ENCODE measurements around the gene C1QTNF8. TPM values are rescaled to one million over a fixed set of nuclear protein-coding genes. Genes with fewer than 3 reads are reported as not detected.
A peak's percentile ranks its signal among the peaks of the same experiment; 100 is the strongest.

The C1QTNF8 gene
- total RNA-seq, 6 donors from 2014 or later = 0.30 TPM; not detected in 5

- Histone ChIP-seq H3K9me3 (no peaks in the 10 kb centered on the region), H3K27ac (no peak overlapping the region), H3K36me3 (no peaks in the 10 kb centered on the region), H3K4me3 (no peak overlapping the region), H3K4me1 (no peaks in the 10 kb centered on the region), H3K27me3 (no peaks in the 10 kb centered on the region)
- 58% methylated on average over 14 of the region's 15 CpGs; no CpG with 5 or more reads in 1 of the 2 donors for WGBS, 2 donors
- no peak for TF ChIP-seq CTCF (IDR thresholded peaks at IDR 0.05)
- no peak for TF ChIP-seq POLR2AphosphoS5 (IDR thresholded peaks at IDR 0.05)
- no peak for TF ChIP-seq EP300 (IDR thresholded peaks at IDR 0.05)
- no peak for TF ChIP-seq POLR2A (IDR thresholded peaks at IDR 0.05)
- DNase-seq (peak in 1 of 2 donors; percentile 62), ATAC-seq (ENCODE audit: low FRiP score in 2 of 2) (no peak)
Measured at GRCh38 chr16:1132431-1132830, 36.4 kb upstream of the C1QTNF8 start.

GRCh38 chr16:1131378-1131994 lies 35.4 kb upstream of the C1QTNF8 start:
- H3K4me1 ChIP-seq = no peaks in the 10 kb centered on the region
- 86 to 93% methylated on average over 22 to 28 of the region's 35 CpGs for WGBS, 2 donors
- no peak overlapping the region for H3K4me3 ChIP-seq
- H3K36me3 ChIP-seq = no peaks in the 10 kb centered on the region
- TF ChIP-seq POLR2A (IDR thresholded peaks at IDR 0.05) (no peak), POLR2AphosphoS5 (IDR thresholded peaks at IDR 0.05) (no peak), EP300 (IDR thresholded peaks at IDR 0.05) (no peak)
- H3K27me3 ChIP-seq = no peaks in the 10 kb centered on the region
- ATAC-seq (ENCODE audit: low FRiP score in 2 of 2) (no peak), DNase-seq (peak in 1 of 2 donors; percentile 71)
- no peak overlapping the region for H3K27ac ChIP-seq
- H3K9me3 ChIP-seq = no peaks in the 10 kb centered on the region

GRCh38 chr16:1130382-1130781 lies 34.3 kb upstream of the C1QTNF8 start:
- no peak for TF ChIP-seq POLR2AphosphoS5 (IDR thresholded peaks at IDR 0.05)
- TF ChIP-seq CTCF (IDR thresholded peaks at IDR 0.05) = no peak
- TF ChIP-seq EP300 (IDR thresholded peaks at IDR 0.05) = no peak
- no peak for TF ChIP-seq POLR2A (IDR thresholded peaks at IDR 0.05)
- H3K36me3 ChIP-seq = no peaks in the 10 kb centered on the region
- H3K4me1 ChIP-seq = no peaks in the 10 kb centered on the region
- ATAC-seq (ENCODE audit: low FRiP score in 2 of 2) (no peak), DNase-seq (peak in 1 of 2 donors; percentile 50)
- H3K27ac ChIP-seq = no peak overlapping the region
- no peak overlapping the region for H3K4me3 ChIP-seq
- H3K9me3 ChIP-seq = no peaks in the 10 kb centered on the region
- 83 to 90% methylated on average over 3 to 4 of the region's 8 CpGs for WGBS, 2 donors
- no peaks in the 10 kb centered on the region for H3K27me3 ChIP-seq

- 80 to 89% methylated on average over 8 to 46 of the region's 48 CpGs for WGBS, 2 donors
- no peaks in the 10 kb centered on the region for H3K4me1 ChIP-seq
- H3K36me3 ChIP-seq = no peaks in the 10 kb centered on the region
- H3K27me3 ChIP-seq = no peaks in the 10 kb centered on the region
- no peak for ATAC-seq (ENCODE audit: low FRiP score in 2 of 2)
- no peaks in the 10 kb centered on the region for H3K9me3 ChIP-seq
- H3K4me3 ChIP-seq = no peak overlapping the region
- no peak for TF ChIP-seq CTCF (IDR thresholded peaks at IDR 0.05)
- TF ChIP-seq EP300 (IDR thresholded peaks at IDR 0.05) = no peak
- no peak overlapping the region for H3K27ac ChIP-seq
- peak in 1 of 2 donors; percentile 80 for DNase-seq
Measured at GRCh38 chr16:1129106-1129960, 33.3 kb upstream of the C1QTNF8 start.

- Histone ChIP-seq H3K27ac (no peak overlapping the region), H3K9me3 (no peaks in the 10 kb centered on the region), H3K4me1 (no peaks in the 10 kb centered on the region), H3K27me3 (no peaks in the 10 kb centered on the region), H3K4me3 (no peak overlapping the region), H3K36me3 (no peaks in the 10 kb centered on the region)
- ATAC-seq (ENCODE audit: low FRiP score in 2 of 2) (no peak), DNase-seq (peak in 1 of 2 donors; percentile 78)
- TF ChIP-seq EP300 (IDR thresholded peaks at IDR 0.05) = no peak
- WGBS, 2 donors = 83 to 84% methylated on average over 22 to 31 of the region's 31 CpGs
Measured at GRCh38 chr16:1127971-1128715, 32.1 kb upstream of the C1QTNF8 start.

Measured in upper lobe of left lung (tissue), 6 donors.